GM12801 (cell line): Measurements from ENCODE around the gene FSTL5.

Experiments
- CTCF ChIP-seq: IDR thresholded peaks from one replicate; pipeline ENCODE4 v1.5.1; 2011; ENCODE audit warnings: control low read depth; ENCODE audit not compliant: insufficient read length; ENCODE audit errors: extremely low read depth

FSTL5 gene

DNA sequence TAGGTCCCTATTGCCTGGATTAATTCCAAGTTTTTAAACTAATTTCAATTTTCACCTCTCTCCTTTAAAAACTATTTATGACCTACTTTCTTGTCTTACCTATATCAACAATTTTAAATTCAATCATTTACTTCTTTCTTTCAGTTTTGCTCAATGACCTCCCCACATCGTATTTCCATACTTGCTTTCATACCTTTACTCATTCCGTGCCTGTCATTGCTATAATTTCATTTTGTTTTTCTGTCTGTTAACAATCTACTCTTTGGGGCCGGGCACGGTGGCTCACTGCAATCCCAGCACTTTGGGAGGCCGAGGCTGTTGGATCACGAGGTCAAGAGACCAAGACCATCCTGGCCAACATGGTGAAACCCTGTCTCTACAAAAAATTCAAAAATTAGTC is 781.1 kb downstream of the FSTL5 start:
- no peak for TF ChIP-seq CTCF

DNA sequence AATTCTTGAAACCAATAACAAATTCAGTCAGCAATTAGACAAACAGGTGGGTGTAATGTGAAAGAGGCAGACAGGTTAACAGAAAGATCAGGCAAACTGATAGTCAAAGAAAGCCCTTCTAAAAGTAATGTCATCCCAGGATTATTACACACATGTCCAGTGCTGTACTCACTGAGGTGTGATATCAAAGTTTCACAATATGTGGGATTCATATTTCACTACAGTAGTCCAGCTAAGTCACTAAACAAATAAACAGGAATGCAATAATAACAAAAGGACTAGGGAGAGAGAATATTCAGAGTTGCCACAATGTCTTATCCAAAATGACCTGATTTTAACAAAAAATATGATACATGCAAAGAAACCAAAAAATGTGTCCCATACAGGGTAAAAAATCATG is 787.5 kb downstream of the FSTL5 start:
- TF ChIP-seq CTCF, result no peak

DNA sequence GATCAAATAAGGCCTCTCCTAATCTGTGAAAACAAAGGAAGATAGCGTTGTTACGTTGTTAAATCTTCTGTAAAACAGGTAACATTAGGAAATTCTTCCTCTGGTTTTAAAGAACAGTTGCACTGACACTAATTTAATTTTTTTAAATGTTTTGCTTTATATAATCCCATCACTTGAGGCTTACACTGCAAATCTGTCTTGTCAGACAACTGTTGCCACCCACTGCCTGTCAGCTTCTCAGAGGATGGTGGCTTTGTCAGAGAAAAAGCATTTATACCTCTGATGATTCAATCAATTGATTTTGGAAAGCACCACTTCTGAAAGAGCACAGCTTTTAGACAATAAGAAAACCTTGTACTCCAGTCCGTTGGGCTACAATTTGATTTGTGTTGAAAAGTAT is 799.1 kb downstream of the FSTL5 start:
- TF ChIP-seq CTCF, result no peak

DNA sequence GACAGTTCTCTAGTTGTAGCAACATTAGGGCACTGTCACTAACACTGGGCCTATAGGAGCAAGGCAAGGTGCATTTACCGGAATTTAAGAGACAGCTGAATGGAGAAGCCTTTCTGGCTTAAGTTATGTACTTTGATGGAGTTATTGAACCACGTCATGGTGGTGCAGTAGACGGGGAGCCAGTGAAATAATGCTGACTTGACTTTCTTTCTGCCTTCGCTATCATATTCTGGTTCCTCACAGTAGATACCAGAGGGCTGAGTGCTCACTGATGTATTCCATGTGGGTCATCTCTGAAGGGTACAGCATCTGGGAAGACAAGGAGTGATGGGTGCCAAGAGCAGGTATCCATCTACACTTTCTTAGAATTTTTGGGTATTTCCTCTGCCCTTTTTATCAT is 802.8 kb downstream of the FSTL5 start:
- TF ChIP-seq CTCF, result no peak

GRCh38 chr4:161359491-161359890 is 804.3 kb downstream of the FSTL5 start:
- TF ChIP-seq CTCF, result no peak

DNA sequence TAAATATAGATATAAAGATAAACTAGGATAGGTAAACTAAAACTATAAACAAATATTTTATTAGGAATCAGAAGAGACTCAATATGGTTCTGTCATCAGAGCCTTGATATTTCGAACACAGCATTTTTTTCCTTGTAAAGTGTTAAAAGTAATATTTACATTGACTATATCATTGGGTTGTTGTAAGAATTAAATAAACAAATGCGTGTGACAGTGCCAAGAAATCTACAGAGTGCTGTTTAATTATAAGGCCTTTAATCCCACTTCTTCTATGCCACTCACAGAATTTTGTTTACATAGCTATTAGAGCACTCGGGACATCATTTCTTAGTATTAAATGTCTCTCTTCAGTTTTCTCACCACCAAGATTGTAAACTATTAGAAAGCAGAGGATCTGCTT is 807.4 kb downstream of the FSTL5 start:
- TF ChIP-seq CTCF, result no peak

- TF ChIP-seq CTCF, result no peak
These were observed 812.9 kb downstream of the FSTL5 start for GRCh38 chr4:161350946-161351345.

DNA sequence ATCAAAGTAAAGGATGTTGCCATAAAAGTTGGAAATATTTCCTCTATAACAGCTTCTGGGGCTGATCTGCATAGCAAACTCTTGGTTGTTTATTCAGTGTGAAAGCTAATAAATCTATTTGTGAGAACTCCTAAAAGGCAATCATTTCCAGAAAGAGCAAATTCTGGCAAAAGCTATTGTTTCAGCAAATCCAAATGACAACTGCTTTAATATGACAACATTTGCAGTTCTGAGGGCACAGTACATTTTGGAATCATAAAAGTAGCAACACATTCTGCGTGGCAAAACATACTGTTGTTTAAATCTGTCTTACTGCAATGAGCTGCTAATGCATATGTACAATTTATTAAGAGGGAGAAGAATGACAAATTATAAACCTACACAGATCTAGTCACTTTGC is 818.1 kb downstream of the FSTL5 start:
- TF ChIP-seq CTCF, result no peak
